GM12878 (cell line): Measurements from ENCODE around the gene HHAT. TPM values are rescaled to one million over a fixed set of nuclear protein-coding genes. Genes with fewer than 3 reads are reported as not detected.

Experiments
- ATAC-seq: fragments of 200-7000 bp; cut with Tn5 transposase; 3 replicates; pipeline ENCODE4 v1.9.1; 2020; ENCODE audit warnings: mild to moderate bottlenecking, moderate library complexity
- BruUV-seq: library from RNA; stranded (reverse); fragments of 400-500 nt; replicated peaks from 2 replicates; lab custom pipeline; 2021; lab: Mats Ljungman, UMichigan
- CTCF ChIA-PET: fragments of 300-600 bp; sonication (Branson Sonifier 250); formaldehyde crosslinking; extraction: SDS; loops from one replicate; lab custom pipeline; 2021; ENCODE audit warnings: inconsistent platforms; lab: Yijun Ruan, JAX
- POLR2A ChIA-PET: fragments of 350-600 bp; formaldehyde crosslinking; extraction: SDS; loops from one replicate; lab custom pipeline; 2021; ENCODE audit warnings: inconsistent platforms; lab: Charles Lee
- RAD21 ChIA-PET: fragments of 300-600 bp; sonication (Branson Sonifier 250); formaldehyde crosslinking; loops from one replicate; lab custom pipeline; 2023; ENCODE audit warnings: antibody characterized with exemption; ENCODE audit not compliant: unreplicated experiment; lab: Charles Lee
- SMC1A ChIA-PET: fragments of 300-600 bp; sonication (Branson Sonifier 250); formaldehyde crosslinking; loops from one replicate; lab custom pipeline; 2023; ENCODE audit not compliant: unreplicated experiment, uncharacterized antibody; lab: Charles Lee
- DNase-seq: peaks from one replicate; pipeline ENCODE4 v3.0.0-alpha.2; 2011; ENCODE audit warnings: low read depth, low spot score
- FAIRE-seq: peaks from 3 replicates; lab custom pipeline; 2011; peaks lifted over from hg19 to GRCh38; lab: Jason Lieb, UNC
- H2AFZ ChIP-seq: 2 replicates; pipeline ENCODE4 v1.6.0; 2011; ENCODE audit warnings: low read depth, low read length, control low read depth; ENCODE audit not compliant: control insufficient read depth
- H3K27ac ChIP-seq: 2 replicates; pipeline ENCODE4 v1.5.1; 2011; ENCODE audit warnings: control low read depth; ENCODE audit not compliant: control insufficient read depth, insufficient read depth
- H3K27me3 ChIP-seq, 2 experiments: replicated peaks in 1 of 2; 2 replicates each; pipeline versions ENCODE4 v1.6.0 to v1.6.1; 2011; ENCODE audit warnings: low read length in 1 of 2; ENCODE audit not compliant: control insufficient read depth in 2 of 2, insufficient read depth in 2 of 2
- H3K36me3 ChIP-seq, 2 experiments: 2 replicates each; pipeline ENCODE4 v1.5.1; 2011; ENCODE audit warnings: low read length in 1 of 2; ENCODE audit not compliant: control insufficient read depth in 2 of 2, insufficient read depth in 2 of 2
- H3K4me1 ChIP-seq: 2 replicates; pipeline ENCODE4 v1.6.1; 2011; ENCODE audit warnings: mild to moderate bottlenecking, low read length, moderate library complexity, mixed read lengths; ENCODE audit not compliant: control insufficient read depth, insufficient read depth
- H3K4me2 ChIP-seq: 2 replicates; pipeline ENCODE4 v1.6.0; 2011; ENCODE audit warnings: control low read depth; ENCODE audit not compliant: control insufficient read depth, insufficient read depth
- H3K4me3 ChIP-seq: fragments of 200-600 bp; sonication (generic); 2 replicates; pipeline ENCODE4 v1.5.1; 2016
- H3K79me2 ChIP-seq: 2 replicates; pipeline ENCODE4 v1.6.0; 2011; ENCODE audit warnings: low read length; ENCODE audit not compliant: control insufficient read depth, insufficient read depth
- H3K9ac ChIP-seq: 2 replicates; pipeline ENCODE4 v1.8.0; 2011; ENCODE audit warnings: low read length, control low read depth, mixed read lengths; ENCODE audit not compliant: control insufficient read depth, insufficient read depth
- H3K9me3 ChIP-seq: replicated peaks from 3 replicates; pipeline ENCODE4 v1.5.1; 2011; ENCODE audit warnings: mild to moderate bottlenecking, low read length; ENCODE audit not compliant: control insufficient read depth, insufficient read depth
- H4K20me1 ChIP-seq: 2 replicates; pipeline ENCODE4 v1.6.0; 2011; ENCODE audit not compliant: control insufficient read depth, insufficient read depth
- ATF7 ChIP-seq: fragments of 450-650 bp; IDR thresholded peaks from 2 replicates; pipeline ENCODE4 v1.6.1; 2016; ENCODE audit warnings: low read depth, mild to moderate bottlenecking
- BACH1 ChIP-seq: fragments of 450-650 bp; IDR thresholded peaks from 2 replicates; pipeline ENCODE4 v1.6.1; 2017; ENCODE audit warnings: mild to moderate bottlenecking, borderline replicate concordance
- CEBPB ChIP-seq, 2 experiments: fragments of 150-350 bp in 1 of 2; IDR thresholded peaks; 2 replicates each; pipeline ENCODE4 v1.6.1; 2012 to 2014; ENCODE audit warnings: low read depth in 2 of 2, low read length in 2 of 2, borderline replicate concordance in 1 of 2, inconsistent platforms in 1 of 2
- EED ChIP-seq: sonication (generic); IDR thresholded peaks from 2 replicates; pipeline ENCODE4 v1.6.1; 2016; ENCODE audit warnings: antibody characterized with exemption, low read depth
- EP300 ChIP-seq, 2 experiments: fragments of 150-350 bp in 1 of 2; IDR thresholded peaks; 2 replicates each; pipeline ENCODE4 v1.6.1; 2011 to 2012; ENCODE audit warnings: low read depth in 2 of 2, low read length in 2 of 2, borderline replicate concordance in 1 of 2, improper control_type of control experiment in 1 of 2, inconsistent platforms in 1 of 2; ENCODE audit not compliant: control insufficient read depth in 1 of 2
- GABPA ChIP-seq: IDR thresholded peaks from 2 replicates; pipeline ENCODE4 v1.6.1; 2014; ENCODE audit warnings: antibody characterized with exemption, low read depth, mild to moderate bottlenecking, inconsistent platforms
- MYB ChIP-seq: fragments of 150-350 bp; IDR thresholded peaks from 2 replicates; pipeline ENCODE4 v1.6.1; 2014; ENCODE audit warnings: mild to moderate bottlenecking, low read depth, low read length, borderline replicate concordance
- NBN ChIP-seq: fragments of 450-650 bp; IDR thresholded peaks from 2 replicates; pipeline ENCODE4 v1.6.1; 2016
- PAX8 ChIP-seq: fragments of 450-650 bp; IDR thresholded peaks from 2 replicates; pipeline ENCODE4 v1.6.1; 2017; ENCODE audit warnings: mild to moderate bottlenecking, moderate library complexity
- SREBF2 ChIP-seq: IDR thresholded peaks from 2 replicates; pipeline ENCODE4 v1.6.1; 2012; ENCODE audit warnings: mild to moderate bottlenecking, low read length
- YY1 ChIP-seq: IDR thresholded peaks from 2 replicates; pipeline ENCODE4 v1.6.1; 2011; ENCODE audit warnings: low read depth, mild to moderate bottlenecking, low read length
- ZBED1 ChIP-seq: IDR thresholded peaks from 2 replicates; pipeline ENCODE4 v1.6.1; 2016; ENCODE audit warnings: borderline replicate concordance
- ZNF384 ChIP-seq: IDR thresholded peaks from 2 replicates; pipeline ENCODE4 v1.6.1; 2012; ENCODE audit warnings: low read depth, mild to moderate bottlenecking, low read length, improper control_type of control experiment, borderline replicate concordance
- WGBS: methylation state at CpG from one replicate; pipeline ENCODE4 v1.1.6; 2016; ENCODE audit warnings: low lambda C conversion rate; ENCODE audit not compliant: insufficient replicate concordance, insufficient coverage; ENCODE audit errors: missing lambda C conversion rate; 5-methylcytosine and 5-hydroxymethylcytosine counted together
- in situ Hi-C: fragments of 300-500 bp; cut with MboI; formaldehyde crosslinking; loops from 9 replicates; pipeline ENCODE4 v1.14.3; 2018; ENCODE audit warnings: mixed read lengths
- intact Hi-C: fragments of 100-400 bp; cut with micrococcal nuclease; formaldehyde crosslinking; loops from one replicate; pipeline ENCODE4 v1.14.2; 2022; ENCODE audit not compliant: unreplicated experiment
- polyA plus RNA-seq, 11 experiments: library from polyadenylated mRNA; depleted of rRNA in 4 of 11; unstranded in 6 of 11; stranded (reverse) in 5 of 11; fragments of >200 nt; fragmentation: Nextera tagmentation in 4 of 11; fragmentation: Illumina TruSeq in 1 of 11; extraction: Ambion mirVana in 4 of 11; extraction: Trizol in 1 of 11; gene quantifications; 1 replicate in 1 of 11; 2 replicates in 10 of 11; pipeline versions ENCODE4 v1.2.1 to v1.2.3, GENCODE V29; 2011 to 2016; ENCODE audit warnings: inconsistent platforms in 2 of 11, missing spikeins in 2 of 11, low read depth in 1 of 11
- total RNA-seq, 4 experiments: library from RNA; depleted of rRNA in 3 of 4; stranded (reverse); fragments of >200 nt in 3 of 4; fragmentation: Illumina TruSeq in 1 of 4; extraction: Trizol in 1 of 4; gene quantifications; 2 replicates each; pipeline versions ENCODE4 v1.2.1 to v1.2.3, GENCODE V29; 2013 to 2021
- TF ChIP-seq, protein P1 (sequence below): fragments of 450-650 bp; formaldehyde crosslinking; IDR thresholded peaks from 2 replicates; pipeline ENCODE4 v1.5.0; 2022; ENCODE audit warnings: mild to moderate bottlenecking, missing genetic modification characterization

The HHAT gene
- total and polyA plus RNA-seq, 10 of the 15 experiments (the other 5 are each of a cell fraction or from before 2014, with no cell fraction given), result 1.2 to 37.6 (median 2.6) TPM

DNA sequence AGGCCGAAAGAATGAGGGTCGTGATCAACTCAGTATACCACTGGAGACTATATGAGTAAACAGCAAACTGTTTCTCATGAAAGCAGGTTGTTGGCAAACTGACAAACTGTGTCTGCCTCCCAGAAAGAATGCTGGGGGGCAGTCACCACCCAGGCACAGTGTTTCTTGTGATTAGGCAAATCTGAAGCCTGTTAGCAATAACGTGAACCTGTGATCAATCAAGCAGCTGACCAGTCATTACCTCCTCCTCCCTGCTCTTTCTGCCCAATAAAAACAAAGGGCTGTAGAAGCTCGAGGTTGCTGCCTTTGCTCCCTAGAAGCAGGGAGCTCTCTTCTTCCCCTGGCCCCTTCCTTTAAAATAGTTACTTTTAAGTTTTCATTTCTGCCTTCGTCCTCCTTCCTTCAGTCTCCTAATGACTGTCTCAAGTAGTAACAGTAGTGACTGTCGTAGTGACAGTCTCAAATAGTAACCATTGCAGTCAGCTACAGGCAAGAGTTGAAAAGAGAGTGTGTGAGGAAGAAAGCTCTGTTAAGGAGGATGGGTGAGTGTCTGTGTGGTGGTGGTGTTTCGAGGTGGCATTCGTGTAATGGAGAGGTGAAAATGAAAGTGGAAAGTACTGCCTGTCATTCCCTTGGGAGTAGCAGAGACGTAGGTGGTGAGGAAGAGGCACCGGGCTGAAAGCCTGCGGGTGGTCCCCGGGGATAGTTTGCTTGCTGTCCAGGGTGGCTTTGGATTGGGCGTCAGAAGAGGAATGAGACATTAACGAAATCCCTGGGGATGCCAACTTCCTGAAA lies 14.5 kb downstream of the HHAT start (continued):
- TF ChIP-seq EP300 (IDR thresholded peaks at IDR 0.05; ENCODE audit: borderline replicate concordance in 1 of 2, control insufficient read depth in 1 of 2, low read depth in 2 of 2, low read length in 2 of 2) (peak; percentile 70; a peak in 2 of 4 replicates), NBN (peak; percentile 95)
- TF ChIP-seq, all 136 proteins: peak for 32

DNA sequence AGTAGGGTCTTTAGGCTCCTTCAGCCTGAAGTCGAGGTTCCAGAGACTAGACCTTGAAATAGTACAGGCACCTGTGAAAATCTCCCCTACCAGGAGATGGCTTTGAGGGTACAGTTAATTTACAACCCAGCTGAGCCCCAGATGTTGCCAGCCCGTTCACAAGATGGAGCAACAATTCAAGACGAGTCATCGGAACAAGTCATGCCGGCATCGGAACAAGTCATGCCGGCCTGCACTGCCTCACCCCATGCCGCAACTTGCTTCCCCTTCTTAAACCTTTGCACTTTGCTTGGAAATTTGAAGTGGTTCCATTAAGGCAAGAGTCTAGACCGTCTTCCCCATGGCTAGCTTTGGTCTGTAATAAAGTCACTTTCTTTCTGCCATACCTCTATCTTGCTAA lies 16.0 kb downstream of the HHAT start:
- no peak overlapping the region for H3K4me3 ChIP-seq
- RAD21 ChIA-PET, result interaction anchor here (1.2 to 7.4 kb wide), 8 partner anchors 13 to 341 kb away, joined by 3 to 82 read pairs (median 10); partner anchors contain the start of gene HHAT
- no peak overlapping the region for H2AFZ ChIP-seq
- peaks cover 23% of the 10 kb centered on the region for H3K4me1 ChIP-seq
- H3K36me3 ChIP-seq, result no peaks in the 10 kb centered on the region
- H3K9ac ChIP-seq, result no peak overlapping the region
- POLR2A ChIA-PET, result interaction anchor here (0.7 to 7.0 kb wide), 7 partner anchors 9 to 60 kb away, joined by 3 to 48 read pairs (median 8); no protein-coding TSS in a partner anchor
- no peaks in the 10 kb centered on the region for H4K20me1 ChIP-seq
- 85% methylated on average over 7 of the region's 9 CpGs for WGBS
- no peak for DNase-seq
- no peak overlapping the region for H3K4me2 ChIP-seq
- no peak for FAIRE-seq
- CTCF ChIA-PET, result interaction anchor here (0.7 to 6.8 kb wide), 10 partner anchors 11 to 62 kb away, joined by 3 to 43 read pairs (median 6); no protein-coding TSS in a partner anchor
- H3K9me3 ChIP-seq, result no peaks in the 10 kb centered on the region
- ATAC-seq, result no peak
- no peaks in the 10 kb centered on the region for H3K79me2 ChIP-seq
- BruUV-seq, result no TSS peak
- no peaks in the 10 kb centered on the region for H3K27me3 ChIP-seq
- SMC1A ChIA-PET, result interaction anchor here (1.0 to 10.3 kb wide), 7 partner anchors 15 to 57 kb away, joined by 3 to 199 read pairs (median 26); partner anchors contain the start of gene HHAT
- no peak overlapping the region for H3K27ac ChIP-seq
- in situ Hi-C loops, result no loop called here
- intact Hi-C loops, result no loop called here
- TF ChIP-seq, protein P1, sequence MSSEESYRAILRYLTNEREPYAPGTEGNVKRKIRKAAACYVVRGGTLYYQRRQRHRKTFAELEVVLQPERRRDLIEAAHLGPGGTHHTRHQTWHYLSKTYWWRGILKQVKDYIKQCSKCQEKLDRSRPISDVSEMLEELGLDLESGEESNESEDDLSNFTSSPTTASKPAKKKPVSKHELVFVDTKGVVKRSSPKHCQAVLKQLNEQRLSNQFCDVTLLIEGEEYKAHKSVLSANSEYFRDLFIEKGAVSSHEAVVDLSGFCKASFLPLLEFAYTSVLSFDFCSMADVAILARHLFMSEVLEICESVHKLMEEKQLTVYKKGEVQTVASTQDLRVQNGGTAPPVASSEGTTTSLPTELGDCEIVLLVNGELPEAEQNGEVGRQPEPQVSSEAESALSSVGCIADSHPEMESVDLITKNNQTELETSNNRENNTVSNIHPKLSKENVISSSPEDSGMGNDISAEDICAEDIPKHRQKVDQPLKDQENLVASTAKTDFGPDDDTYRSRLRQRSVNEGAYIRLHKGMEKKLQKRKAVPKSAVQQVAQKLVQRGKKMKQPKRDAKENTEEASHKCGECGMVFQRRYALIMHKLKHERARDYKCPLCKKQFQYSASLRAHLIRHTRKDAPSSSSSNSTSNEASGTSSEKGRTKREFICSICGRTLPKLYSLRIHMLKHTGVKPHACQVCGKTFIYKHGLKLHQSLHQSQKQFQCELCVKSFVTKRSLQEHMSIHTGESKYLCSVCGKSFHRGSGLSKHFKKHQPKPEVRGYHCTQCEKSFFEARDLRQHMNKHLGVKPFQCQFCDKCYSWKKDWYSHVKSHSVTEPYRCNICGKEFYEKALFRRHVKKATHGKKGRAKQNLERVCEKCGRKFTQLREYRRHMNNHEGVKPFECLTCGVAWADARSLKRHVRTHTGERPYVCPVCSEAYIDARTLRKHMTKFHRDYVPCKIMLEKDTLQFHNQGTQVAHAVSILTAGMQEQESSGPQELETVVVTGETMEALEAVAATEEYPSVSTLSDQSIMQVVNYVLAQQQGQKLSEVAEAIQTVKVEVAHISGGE, result no peak
- TF ChIP-seq GABPA (no peak), ZNF384 (no peak), PAX8 (no peak), CEBPB (IDR thresholded peaks at IDR 0.05; ENCODE audit: borderline replicate concordance in 1 of 2, low read depth in 2 of 2, low read length in 2 of 2) (no peak), SREBF2 (no peak), MYB (no peak), ATF7 (no peak), BACH1 (no peak), ZBED1 (no peak), YY1 (no peak), EED (no peak)
